Measurements from ENCODE around the gene XPO6. TPM values are rescaled to one million over a fixed set of nuclear protein-coding genes. Genes with fewer than 3 reads are reported as not detected.

The XPO6 gene
- total RNA-seq, 1 donor from 2014 or later, result 115 TPM

GRCh38 chr16:28208824-28209223 lies 2.9 kb downstream of the XPO6 start:
- peaks cover 16% of the 10 kb centered on the region for H3K4me1 Mint-ChIP-seq

GRCh38 chr16:28208131-28208530 lies 3.6 kb downstream of the XPO6 start:
- DNase-seq (ENCODE audit: low spot score in 2 of 2, unreplicated experiment in 2 of 2), result no peak
- Mint-ChIP-seq H3K4me1 (peaks cover 13% of the 10 kb centered on the region), H3K4me3 (no peak overlapping the region), H3K27ac (no peak overlapping the region), H3K9me3 (no peaks in the 10 kb centered on the region), H3K36me3 (peaks cover 10% of the 10 kb centered on the region), H3K27me3 (ENCODE audit: low read depth) (no peaks in the 10 kb centered on the region)
- no peak for TF ChIP-seq CTCF (IDR thresholded peaks at IDR 0.05; ENCODE audit: unreplicated experiment)

More at GRCh38 chr16:28208824-28209223, 2.9 kb downstream of the XPO6 start:
- TF ChIP-seq CTCF (IDR thresholded peaks at IDR 0.05; ENCODE audit: unreplicated experiment), result no peak
- no peak overlapping the region for H3K27ac Mint-ChIP-seq
- H3K4me3 Mint-ChIP-seq, result no peak overlapping the region
- no peaks in the 10 kb centered on the region for H3K9me3 Mint-ChIP-seq
- no peaks in the 10 kb centered on the region for H3K27me3 Mint-ChIP-seq (ENCODE audit: low read depth)
- H3K36me3 Mint-ChIP-seq, result peaks cover 10% of the 10 kb centered on the region
- DNase-seq (ENCODE audit: low spot score in 2 of 2, unreplicated experiment in 2 of 2), result no peak

GRCh38 chr16:28207399-28207798 lies 4.4 kb downstream of the XPO6 start:
- Mint-ChIP-seq H3K4me3 (no peak overlapping the region), H3K36me3 (peaks cover 10% of the 10 kb centered on the region), H3K27ac (no peak overlapping the region), H3K4me1 (peaks cover 13% of the 10 kb centered on the region), H3K9me3 (no peaks in the 10 kb centered on the region), H3K27me3 (ENCODE audit: low read depth) (no peaks in the 10 kb centered on the region)
- no peak for DNase-seq (ENCODE audit: low spot score in 2 of 2, unreplicated experiment in 2 of 2)
- TF ChIP-seq CTCF (IDR thresholded peaks at IDR 0.05; ENCODE audit: unreplicated experiment), result no peak

GRCh38 chr16:28205974-28206373 lies 5.8 kb downstream of the XPO6 start:
- Mint-ChIP-seq H3K36me3 (peaks cover 18% of the 10 kb centered on the region), H3K27ac (no peak overlapping the region), H3K4me1 (peaks cover 11% of the 10 kb centered on the region)

GRCh38 chr16:28205117-28205899 lies 6.5 kb downstream of the XPO6 start:
- peaks cover 24% of the 10 kb centered on the region for H3K36me3 Mint-ChIP-seq
- H3K4me1 Mint-ChIP-seq, result peaks cover 4% of the 10 kb centered on the region
- H3K9me3 Mint-ChIP-seq, result no peaks in the 10 kb centered on the region
- TF ChIP-seq CTCF (IDR thresholded peaks at IDR 0.05; ENCODE audit: unreplicated experiment), result no peak
- H3K27ac Mint-ChIP-seq, result no peak overlapping the region
- H3K4me3 Mint-ChIP-seq, result no peak overlapping the region
- DNase-seq (ENCODE audit: low spot score in 2 of 2, unreplicated experiment in 2 of 2), result no peak
- H3K27me3 Mint-ChIP-seq (ENCODE audit: low read depth), result no peaks in the 10 kb centered on the region

More at GRCh38 chr16:28205974-28206373, 5.8 kb downstream of the XPO6 start:
- no peak for TF ChIP-seq CTCF (IDR thresholded peaks at IDR 0.05; ENCODE audit: unreplicated experiment)
- Mint-ChIP-seq H3K27me3 (ENCODE audit: low read depth) (no peaks in the 10 kb centered on the region), H3K4me3 (no peak overlapping the region), H3K9me3 (no peaks in the 10 kb centered on the region)
- no peak for DNase-seq (ENCODE audit: low spot score in 2 of 2, unreplicated experiment in 2 of 2)

Measured in mesothelial cell of epicardium (in vitro differentiated cells).